BLaER1 treated with 17β-estradiol and CSF1 and Interleukin-3, amounts not matched to agents 10 nM and 100 nM (cell line): Measurements from ENCODE around the gene MAN2A2.

ENCODE experiments used
- H3K27ac ChIP-seq, 11 experiments: shearing (Covaris generic); formaldehyde crosslinking; 2 replicates each; pipeline ENCODE4 v1.8.1; 2022
- H3K27me3 ChIP-seq, 11 experiments: shearing (Covaris generic); formaldehyde crosslinking; 2 replicates each; pipeline ENCODE4 v1.8.1; 2022
- H3K36me3 ChIP-seq, 11 experiments: shearing (Covaris generic); formaldehyde crosslinking; 2 replicates each; pipeline ENCODE4 v1.8.1; 2022
- H3K4me1 ChIP-seq, 10 experiments: shearing (Covaris generic); formaldehyde crosslinking; 2 replicates each; pipeline ENCODE4 v1.8.1; 2022
- H3K4me2 ChIP-seq, 11 experiments: shearing (Covaris generic); formaldehyde crosslinking; 2 replicates each; pipeline ENCODE4 v1.8.1; 2022
- H3K4me3 ChIP-seq, 10 experiments: shearing (Covaris generic); formaldehyde crosslinking; 2 replicates each; pipeline ENCODE4 v1.8.1; 2022
- H3K9ac ChIP-seq, 11 experiments: shearing (Covaris generic); formaldehyde crosslinking; 2 replicates each; pipeline ENCODE4 v1.8.1; 2022
- H3K9me3 ChIP-seq, 11 experiments: shearing (Covaris generic); formaldehyde crosslinking; replicated peaks in 1 of 11; 2 replicates each; pipeline ENCODE4 v1.8.1; 2022
- H4K20me1 ChIP-seq, 11 experiments: shearing (Covaris generic); formaldehyde crosslinking; 2 replicates each; pipeline ENCODE4 v1.8.1; 2022
- Cebpa-rat ChIP-seq, 11 experiments: shearing (Covaris generic); IDR thresholded peaks; 2 replicates each; pipeline ENCODE4 v1.8.1; 2022

Gene MAN2A2

DNA sequence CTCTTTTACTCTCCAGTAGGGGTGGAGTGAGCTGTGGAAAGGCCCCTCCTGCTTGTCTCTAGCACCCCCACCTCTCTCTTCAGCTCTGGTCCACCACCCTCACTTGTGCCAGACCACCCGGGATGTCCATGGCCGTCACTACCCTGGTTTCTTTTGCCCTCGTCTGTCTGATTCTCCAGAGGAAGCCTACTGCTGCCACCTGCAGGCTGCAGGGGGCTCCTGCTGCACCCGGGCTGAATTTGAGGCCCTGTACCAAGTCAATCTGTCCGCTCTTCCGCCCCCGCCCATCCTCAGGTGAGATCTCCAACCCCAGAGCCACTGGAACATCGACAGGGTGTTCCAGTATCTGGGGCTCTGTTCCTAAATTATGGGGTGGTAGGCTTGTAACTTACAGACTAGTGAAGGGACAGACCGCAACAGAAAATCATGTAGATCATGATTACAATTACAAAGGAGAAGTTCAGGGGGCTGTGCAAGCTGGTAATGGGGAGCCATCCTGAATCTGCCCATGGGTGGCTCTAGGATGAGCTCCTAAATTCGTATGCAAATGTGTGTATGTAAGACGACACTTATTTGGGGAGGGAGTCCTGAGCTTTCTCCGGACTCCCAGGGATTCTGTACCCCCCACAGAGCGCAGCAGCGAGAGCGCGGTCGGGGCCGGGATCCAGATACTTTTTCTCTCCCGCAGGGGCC is 31.3 kb downstream of the MAN2A2 start:
- peaks cover 56 to 73% (median 67%) of the 10 kb centered on the region in 10 experiments for H3K4me1 ChIP-seq
- TF ChIP-seq Cebpa-rat (IDR thresholded peaks at IDR 0.05) = no peak
- H3K27me3 ChIP-seq = no peaks in the 10 kb centered on the region
- H3K36me3 ChIP-seq = peaks cover 26 to 36% (median 32%) of the 10 kb centered on the region in 11 experiments
- peak overlapping the region; percentile 85 to 100 (median 98) for H3K4me2 ChIP-seq
- no peaks in the 10 kb centered on the region for H3K9me3 ChIP-seq
- peak overlapping the region; percentile 86 to 94 (median 88); a peak in 21 of 22 replicates for H3K9ac ChIP-seq
- H3K27ac ChIP-seq = peak overlapping the region; percentile 47 to 87 (median 80); a peak in 16 of 22 replicates
- peaks cover 6 to 34% (median 17%) of the 10 kb centered on the region in 11 experiments; a peak in 17 of 22 replicates for H4K20me1 ChIP-seq
- peak overlapping the region; percentile 69 to 84 (median 80) for H3K4me3 ChIP-seq

- H3K4me2 ChIP-seq = peak within 1 kb of the TSS; percentile 85 to 100 (median 98)
- H3K9me3 ChIP-seq = no peaks in the 10 kb centered on the region
- H3K4me3 ChIP-seq = peak within 1 kb of the TSS; percentile 69 to 84 (median 80)
- peaks cover 56 to 77% (median 71%) of the 10 kb centered on the region in 10 experiments for H3K4me1 ChIP-seq
- peaks cover 7 to 40% (median 25%) of the 10 kb centered on the region in 11 experiments; a peak in 17 of 22 replicates for H4K20me1 ChIP-seq
- no peak for TF ChIP-seq Cebpa-rat (IDR thresholded peaks at IDR 0.05)
- H3K9ac ChIP-seq = peak within 1 kb of the TSS; percentile 86 to 94 (median 88)
- H3K27me3 ChIP-seq = no peaks in the 10 kb centered on the region
- H3K36me3 ChIP-seq = peaks cover 33 to 44% (median 39%) of the 10 kb centered on the region in 11 experiments
- peak within 1 kb of the TSS; percentile 47 to 87 (median 80); a peak in 21 of 22 replicates for H3K27ac ChIP-seq
Measured at GRCh38 chr15:90934949-90935751, 32.0 kb downstream of the MAN2A2 start, which contains the start of gene UNC45A. UNC45A (plus strand) TSS chr15:90935285; CDS start chr15:90935325, 40 bp downstream.

DNA sequence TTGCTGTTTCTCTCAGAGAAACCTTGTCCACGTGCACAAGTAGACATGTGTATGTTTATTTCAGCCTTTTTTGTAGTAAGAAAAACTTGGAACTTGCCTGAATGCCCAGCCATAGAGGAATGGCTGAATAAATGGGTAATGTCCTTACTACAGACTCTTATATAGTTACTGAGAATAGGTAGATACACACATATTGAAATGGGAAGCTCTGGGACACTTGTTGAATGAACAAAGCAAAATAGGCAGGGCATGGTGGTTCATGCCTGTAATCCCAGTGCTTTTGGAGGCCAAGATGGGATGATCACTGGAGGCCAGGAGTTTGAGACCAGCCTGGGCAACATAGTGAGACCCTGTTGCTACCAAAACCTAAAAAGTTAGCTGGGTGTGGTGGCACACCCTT is 33.7 kb downstream of the MAN2A2 start:
- H3K9ac ChIP-seq = peak overlapping the region; percentile 86 to 94 (median 88); a peak in 21 of 22 replicates

DNA sequence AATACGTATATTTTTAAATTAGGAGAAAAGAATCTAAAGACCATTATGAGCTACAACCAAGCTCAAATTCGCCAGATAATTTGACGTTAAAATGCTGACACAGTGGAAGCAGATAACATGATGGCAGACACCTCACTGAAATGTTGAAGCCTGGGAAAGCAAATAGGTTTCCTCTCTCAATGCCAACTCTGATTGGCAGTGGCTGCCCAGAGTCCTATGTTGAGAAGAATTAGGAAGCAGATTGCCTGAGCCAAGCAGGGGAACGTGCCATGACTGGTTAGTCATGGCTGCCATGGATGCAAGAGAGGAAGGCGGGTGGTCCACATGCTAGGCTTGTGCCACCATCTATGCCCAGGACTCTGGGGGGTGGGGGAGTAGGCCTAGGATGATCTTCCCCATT is 35.2 kb downstream of the MAN2A2 start:
- no peak overlapping the region for H3K9ac ChIP-seq
- H3K9me3 ChIP-seq = no peaks in the 10 kb centered on the region
- no peaks in the 10 kb centered on the region for H3K27me3 ChIP-seq
- no peak for TF ChIP-seq Cebpa-rat (IDR thresholded peaks at IDR 0.05)
- peaks cover 32 to 50% (median 43%) of the 10 kb centered on the region in 10 experiments for H3K4me1 ChIP-seq
- no peak overlapping the region for H3K4me3 ChIP-seq
- H3K36me3 ChIP-seq = peaks cover 64 to 75% (median 70%) of the 10 kb centered on the region in 11 experiments
- H4K20me1 ChIP-seq = peaks cover 9 to 59% (median 25%) of the 10 kb centered on the region in 11 experiments; a peak in 19 of 22 replicates
- H3K27ac ChIP-seq = no peak overlapping the region
- H3K4me2 ChIP-seq = no peak overlapping the region

More for the DNA sequence above, 33.7 kb downstream of the MAN2A2 start:
- Histone ChIP-seq H3K36me3 (peaks cover 50 to 60% (median 56%) of the 10 kb centered on the region in 11 experiments), H3K4me1 (peaks cover 41 to 61% (median 54%) of the 10 kb centered on the region in 10 experiments), H3K4me3 (peak overlapping the region in 9 of 10 experiments; percentile 69 to 84 (median 79); a peak in 14 of 20 replicates), H3K27me3 (no peaks in the 10 kb centered on the region), H4K20me1 (peaks cover 9 to 45% (median 25%) of the 10 kb centered on the region in 11 experiments; a peak in 18 of 22 replicates), H3K27ac (no peak overlapping the region), H3K4me2 (peak overlapping the region; percentile 85 to 100 (median 98)), H3K9me3 (no peaks in the 10 kb centered on the region)
- TF ChIP-seq Cebpa-rat (IDR thresholded peaks at IDR 0.05) = no peak

- Histone ChIP-seq H3K36me3 (peaks cover 79 to 90% (median 85%) of the 10 kb centered on the region in 11 experiments), H4K20me1 (peaks cover 9 to 63% (median 25%) of the 10 kb centered on the region in 11 experiments; a peak in 19 of 22 replicates), H3K27me3 (no peaks in the 10 kb centered on the region), H3K4me1 (peaks cover 22 to 35% (median 29%) of the 10 kb centered on the region in 10 experiments), H3K9ac (peak overlapping the region in 9 of 11 experiments; percentile 5 to 41 (median 20); a peak in 4 of 22 replicates), H3K4me3 (no peak overlapping the region), H3K4me2 (peak overlapping the region in 1 of 11 experiments; percentile 12; a peak in 3 of 22 replicates), H3K9me3 (no peaks in the 10 kb centered on the region), H3K27ac (no peak overlapping the region)
- TF ChIP-seq Cebpa-rat (IDR thresholded peaks at IDR 0.05) = no peak
Measured at GRCh38 chr15:90939756-90940155, 36.7 kb downstream of the MAN2A2 start.

DNA sequence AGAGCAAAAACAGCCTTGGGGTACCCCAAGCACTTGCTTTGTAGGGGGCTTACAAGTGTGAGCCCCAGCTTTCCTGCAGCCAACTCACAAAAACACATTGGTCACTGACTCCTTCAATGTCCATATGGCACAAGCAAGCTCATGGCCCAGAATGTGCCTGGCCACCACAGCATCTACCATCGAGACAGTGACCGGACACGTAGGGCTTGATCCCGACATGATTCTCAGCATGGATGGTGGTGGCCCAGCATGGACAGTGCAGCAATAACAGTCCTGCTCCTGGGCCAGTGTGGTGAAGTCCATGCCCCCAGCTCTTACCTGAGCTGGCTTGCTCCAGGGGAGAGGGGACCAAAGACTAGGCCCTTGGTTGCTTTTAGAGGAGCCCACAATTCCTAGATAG is 37.9 kb downstream of the MAN2A2 start:
- Histone ChIP-seq H3K9me3 (no peaks in the 10 kb centered on the region), H3K36me3 (peaks cover 90 to 100% (median 96%) of the 10 kb centered on the region in 11 experiments), H3K4me2 (no peak overlapping the region), H3K27ac (no peak overlapping the region), H3K4me1 (peaks cover 16 to 28% (median 23%) of the 10 kb centered on the region in 10 experiments), H3K9ac (no peak overlapping the region), H3K27me3 (no peaks in the 10 kb centered on the region), H4K20me1 (peaks cover 9 to 57% (median 19%) of the 10 kb centered on the region in 11 experiments; a peak in 19 of 22 replicates), H3K4me3 (no peak overlapping the region)
- TF ChIP-seq Cebpa-rat (IDR thresholded peaks at IDR 0.05) = no peak

DNA sequence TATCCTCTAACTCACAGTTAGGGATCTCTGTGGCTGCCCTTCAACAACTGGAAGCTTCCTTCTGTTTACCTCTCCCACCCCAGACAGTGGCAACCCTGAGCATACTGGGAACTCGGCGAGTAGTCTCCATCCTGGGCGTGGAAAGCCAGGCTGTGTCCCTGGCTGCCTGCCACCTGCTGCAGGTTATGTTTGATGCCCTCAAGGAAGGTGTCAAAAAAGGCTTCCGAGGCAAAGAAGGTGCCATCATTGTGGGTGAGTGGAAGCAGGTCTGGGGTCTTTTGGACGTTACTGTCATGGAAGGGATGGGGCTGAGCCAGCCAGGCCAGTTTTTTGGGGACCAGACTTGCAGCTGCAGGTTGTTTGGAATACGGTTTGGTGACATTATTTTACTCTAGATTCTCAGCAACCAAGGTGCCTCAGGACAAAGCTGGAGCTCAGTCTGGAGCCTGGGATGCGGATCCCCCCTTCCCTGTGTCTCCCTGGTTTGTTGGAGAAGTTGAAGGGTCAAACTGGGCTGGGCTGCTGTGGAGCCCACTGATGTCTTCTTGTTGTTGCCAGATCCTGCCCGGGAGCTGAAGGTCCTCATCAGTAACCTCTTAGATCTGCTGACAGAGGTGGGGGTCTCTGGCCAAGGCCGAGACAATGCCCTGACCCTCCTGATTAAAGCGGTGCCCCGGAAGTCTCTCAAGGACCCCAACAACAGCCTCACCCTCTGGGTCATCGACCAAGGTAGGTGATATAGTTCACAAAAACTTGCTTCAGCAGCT is 39.4 kb downstream of the MAN2A2 start:
- no peak overlapping the region for H3K4me3 ChIP-seq
- H3K27ac ChIP-seq = no peak overlapping the region
- 0 out of 22 replicates have a peak overlapping the region, but pooled peaks of 1 of the 11 experiments have one; percentile 15 for H3K9ac ChIP-seq
- H3K36me3 ChIP-seq = peaks cover 98 to 100% (median 99%) of the 10 kb centered on the region in 11 experiments
- peaks cover 0 to 53% (median 16%) of the 10 kb centered on the region in 11 experiments; a peak in 15 of 22 replicates for H4K20me1 ChIP-seq
- TF ChIP-seq Cebpa-rat (IDR thresholded peaks at IDR 0.05) = no peak
- no peaks in the 10 kb centered on the region for H3K9me3 ChIP-seq
- no peak overlapping the region for H3K4me2 ChIP-seq
- H3K27me3 ChIP-seq = no peaks in the 10 kb centered on the region
- peaks cover 1 to 14% (median 10%) of the 10 kb centered on the region in 10 experiments; a peak in 16 of 20 replicates for H3K4me1 ChIP-seq

DNA sequence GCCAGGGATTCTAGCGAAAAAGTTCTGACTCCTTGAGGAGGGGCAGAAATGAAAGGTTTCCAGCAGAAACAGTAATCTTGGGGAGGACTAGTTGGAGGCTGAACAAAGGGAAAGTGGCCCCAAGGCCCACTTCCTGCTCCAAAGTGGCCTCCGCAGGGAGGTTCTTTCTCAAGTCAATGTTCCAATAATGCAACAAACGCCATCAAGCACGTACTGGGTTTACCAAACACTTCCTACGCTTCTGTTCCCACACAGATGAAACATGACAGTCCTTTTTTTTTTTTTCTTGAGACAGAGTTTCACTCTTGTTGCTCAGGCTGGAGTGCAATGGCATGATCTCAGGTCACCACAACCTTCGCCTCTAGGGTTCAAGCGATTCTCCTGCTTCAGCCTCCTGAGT is 42.0 kb downstream of the MAN2A2 start:
- Histone ChIP-seq H3K4me3 (no peak overlapping the region), H3K9me3 (no peaks in the 10 kb centered on the region), H3K4me1 (peaks cover 5 to 30% (median 13%) of the 10 kb centered on the region in 10 experiments; a peak in 17 of 20 replicates), H3K9ac (no peak overlapping the region), H3K36me3 (peaks cover 96 to 100% (median 98%) of the 10 kb centered on the region in 11 experiments), H3K4me2 (no peak overlapping the region), H3K27ac (no peak overlapping the region), H3K27me3 (no peaks in the 10 kb centered on the region), H4K20me1 (peaks cover 0 to 63% (median 14%) of the 10 kb centered on the region in 11 experiments; a peak in 13 of 22 replicates)
- TF ChIP-seq Cebpa-rat (IDR thresholded peaks at IDR 0.05) = no peak
